ENCODE measurements around the gene ABLIM1.

DNA sequence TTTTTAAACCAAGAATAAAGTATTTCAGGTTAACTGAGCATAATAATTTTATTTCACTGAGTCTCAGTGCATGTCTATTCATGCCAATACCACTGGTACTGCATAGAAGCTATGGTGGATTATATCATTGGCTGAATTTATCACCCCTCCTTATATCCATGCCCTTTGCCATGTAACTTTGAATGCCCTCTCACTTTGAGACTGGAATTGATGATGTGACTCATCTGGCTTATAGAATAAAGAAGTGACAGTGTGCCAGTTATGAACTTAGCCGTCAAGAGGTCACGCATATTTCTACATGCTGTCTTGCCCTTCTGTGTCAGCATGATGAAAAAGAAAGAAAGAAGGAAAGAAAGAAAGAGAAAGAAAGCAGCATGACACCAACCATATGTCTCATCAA, 20.7 kb upstream of the ABLIM1 start:
- TF ChIP-seq CTCF (conservative IDR thresholded peaks at IDR 0.05) = no peak
- TF ChIP-seq ZFX (IDR thresholded peaks at IDR 0.05) = no peak

Data from C4-2B (cell line).